GM18907 (cell line): ENCODE measurements around the gene SP140.
"Not testable (repeated sequence)": the region's sequence is repeated elsewhere in the genome, so short reads cannot be mapped to it uniquely, and the experiment has no call there.

Experiments used
- ATAC-seq: cut with Tn5 transposase; IDR thresholded peaks from one replicate; pipeline ENCODE4 v1.9.1; 2021; ENCODE audit warnings: mild to moderate bottlenecking, moderate library complexity; ENCODE audit not compliant: unreplicated experiment

SP140 gene

GRCh38 chr2:230225486-230225885 lies at the start of gene SP140:
Gene SP140, plus strand, starts transcription at chr2:230225736. Its CDS starts 109 bp downstream, at chr2:230225845.
- ATAC-seq = peak; percentile 77

- no peak for ATAC-seq
Observed at GRCh38 chr2:230176996-230177395, 48.5 kb upstream of the SP140 start.

DNA sequence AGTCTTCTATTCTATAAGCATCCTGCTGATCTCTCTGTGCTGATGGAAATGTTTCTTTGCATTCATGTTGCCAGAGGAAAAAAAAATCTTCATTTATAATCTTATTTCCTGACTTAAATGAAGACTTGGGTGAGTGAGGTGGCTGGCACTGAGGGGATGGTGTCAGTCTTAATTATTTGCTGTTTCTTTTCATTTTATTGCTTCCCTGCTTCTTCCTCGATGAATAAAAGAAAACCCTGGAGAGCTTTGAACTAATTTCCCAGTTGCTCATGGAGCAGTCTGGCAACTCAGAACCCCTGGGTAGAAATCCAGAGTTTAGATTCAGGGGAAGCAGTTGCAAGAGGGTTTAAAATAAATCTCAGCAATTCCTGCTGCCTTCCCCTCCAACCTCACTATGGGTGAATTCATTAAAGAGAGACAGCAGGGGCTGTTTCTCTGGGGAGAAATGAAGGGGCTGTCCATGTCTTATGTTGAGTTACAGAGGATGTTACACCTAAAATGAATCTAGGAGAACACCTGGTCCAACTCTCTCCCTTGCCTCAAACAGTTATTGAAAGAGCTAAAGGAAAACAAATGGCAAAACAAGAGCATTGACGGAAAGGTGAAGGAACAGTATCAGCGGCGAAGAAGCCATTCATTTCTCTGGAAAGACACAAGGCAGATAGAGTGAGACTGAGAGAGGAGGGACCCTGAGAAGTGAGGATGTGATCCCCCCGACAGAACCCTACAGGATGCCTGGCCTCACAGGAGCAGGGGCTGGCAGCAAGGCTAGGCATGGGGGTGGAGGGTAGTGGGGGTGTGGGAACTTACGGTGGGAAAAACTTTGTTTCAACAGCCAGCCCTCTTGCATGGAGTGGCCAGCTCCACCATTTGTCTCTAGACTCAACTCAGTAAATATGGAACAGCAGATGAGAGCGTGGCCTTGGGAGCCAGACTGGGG lies 46.7 kb upstream of the SP140 start:
- ATAC-seq = no peak

- no peak for ATAC-seq
Observed at GRCh38 chr2:230179907-230180306, 45.6 kb upstream of the SP140 start.

GRCh38 chr2:230181195-230181594 lies 44.3 kb upstream of the SP140 start:
- no peak for ATAC-seq

DNA sequence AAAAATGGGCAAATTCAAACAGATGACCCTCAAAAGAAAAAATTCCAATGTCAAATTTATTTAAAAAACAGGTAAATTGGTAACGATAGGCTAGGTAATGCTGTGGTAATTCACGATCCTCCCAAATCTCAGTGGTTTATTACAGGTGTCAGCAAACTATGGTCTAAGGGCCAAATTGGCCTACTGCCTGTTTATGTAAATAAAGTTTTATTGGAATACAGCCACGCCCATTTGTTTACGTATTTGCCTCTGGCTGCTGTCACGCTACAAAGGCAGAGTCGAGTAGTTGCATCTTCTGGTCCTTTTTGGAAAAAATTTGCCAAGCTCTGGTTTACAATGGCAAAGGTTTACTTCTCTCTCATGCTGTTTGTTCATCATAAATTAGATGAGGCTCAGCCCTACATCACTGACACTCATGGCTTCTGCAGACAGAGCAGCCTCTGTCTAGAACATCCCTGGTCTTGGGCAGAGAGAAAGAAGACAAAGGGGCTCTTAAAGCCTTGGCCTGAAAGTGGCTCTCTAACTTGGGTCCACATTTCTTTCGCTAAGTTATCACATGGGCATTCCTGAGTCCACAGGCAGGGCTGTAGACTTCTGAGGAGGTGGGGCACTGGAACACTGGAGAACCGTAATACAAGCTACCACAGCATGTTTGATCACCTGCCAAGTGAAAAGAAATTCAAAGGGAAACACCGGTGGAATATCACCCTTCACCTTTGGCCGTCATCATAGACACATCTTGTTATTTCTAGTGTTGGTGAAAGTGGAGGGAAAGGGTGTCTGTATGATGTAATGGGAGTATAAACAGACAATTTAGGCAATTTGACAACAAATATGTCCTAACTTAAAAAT lies 40.6 kb upstream of the SP140 start:
- ATAC-seq = no peak

DNA sequence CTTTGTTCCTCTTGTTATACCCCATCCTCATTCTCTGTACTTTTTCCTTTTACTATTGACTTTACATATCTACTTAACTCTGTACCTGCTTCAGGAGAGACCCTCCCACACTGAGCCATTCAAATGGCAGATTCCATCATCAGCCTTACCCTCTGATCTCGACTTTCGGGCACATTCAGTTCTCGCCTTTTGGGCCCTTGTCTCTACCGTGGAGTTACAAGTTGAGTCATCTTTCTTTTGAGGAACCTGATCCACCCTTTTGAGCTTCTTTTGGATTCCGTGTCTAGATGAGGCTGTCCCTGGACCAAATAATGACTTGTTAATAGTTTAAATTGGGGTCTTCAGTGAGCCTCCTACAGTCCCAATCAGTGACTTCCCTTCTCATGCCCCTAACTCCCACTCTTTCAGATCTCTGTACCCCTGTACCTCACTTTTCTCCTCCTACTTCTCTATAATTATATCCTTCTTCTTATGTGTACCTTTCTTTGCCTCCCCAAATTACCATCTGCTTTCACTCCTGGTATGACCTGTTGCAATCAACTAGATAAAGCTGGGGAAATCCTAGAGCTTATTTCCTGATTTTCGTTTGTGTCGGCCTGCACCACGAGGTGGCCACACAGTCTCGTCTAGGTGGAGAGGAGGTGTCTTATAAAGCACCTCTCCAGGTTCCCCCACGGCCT lies 23.0 kb upstream of the SP140 start:
- ATAC-seq = peak; percentile 54

DNA sequence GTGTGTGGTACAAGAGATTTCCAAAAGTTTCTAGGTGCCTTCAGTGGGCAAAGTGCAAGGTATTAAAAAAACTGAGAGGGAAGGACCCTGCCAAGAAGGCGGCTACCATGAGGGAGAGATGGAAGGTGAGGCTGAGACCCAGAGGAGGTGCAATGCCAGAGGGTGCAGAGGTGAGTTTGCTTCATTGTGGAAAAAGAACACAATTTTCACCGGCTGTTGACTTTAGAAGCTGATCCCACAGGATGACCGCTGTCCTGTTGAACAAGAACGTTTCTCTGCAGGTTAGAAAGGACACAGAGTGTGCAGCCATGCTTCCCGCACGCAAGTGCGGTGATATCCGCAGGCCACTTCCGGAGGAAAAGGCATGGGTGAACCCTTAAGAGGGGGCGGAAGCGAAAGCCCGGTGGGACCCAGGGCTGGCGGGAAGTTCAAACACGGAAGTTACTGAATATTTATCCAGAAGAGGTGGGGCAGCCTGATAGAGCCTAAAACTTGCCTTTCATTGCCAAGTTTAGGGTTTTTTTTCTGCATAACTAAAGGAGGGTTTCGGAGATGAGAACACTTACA lies 22.3 kb upstream of the SP140 start:
- peak; percentile 61 for ATAC-seq

- peak; percentile 64 for ATAC-seq
Observed at GRCh38 chr2:230205034-230205433, 20.5 kb upstream of the SP140 start.

DNA sequence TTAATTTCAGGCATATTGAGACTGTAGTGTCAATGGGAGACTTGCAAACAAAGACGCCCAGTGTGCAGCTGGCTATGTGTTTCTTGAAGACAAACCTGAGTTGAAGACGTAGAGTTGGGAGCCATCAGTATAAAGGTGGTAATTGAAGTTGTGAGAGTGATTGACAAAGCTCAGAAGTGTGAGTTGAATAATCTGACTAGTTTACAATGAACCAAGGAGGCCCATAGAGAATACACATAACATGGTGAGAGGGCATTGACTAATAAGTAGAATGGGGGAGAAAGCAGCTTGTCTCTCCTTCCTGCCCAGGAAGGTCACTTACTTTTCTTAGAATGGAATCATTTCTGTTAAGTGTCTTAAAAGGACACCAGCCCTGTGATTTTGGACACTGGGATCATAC lies 19.8 kb upstream of the SP140 start:
- ATAC-seq = no peak

DNA sequence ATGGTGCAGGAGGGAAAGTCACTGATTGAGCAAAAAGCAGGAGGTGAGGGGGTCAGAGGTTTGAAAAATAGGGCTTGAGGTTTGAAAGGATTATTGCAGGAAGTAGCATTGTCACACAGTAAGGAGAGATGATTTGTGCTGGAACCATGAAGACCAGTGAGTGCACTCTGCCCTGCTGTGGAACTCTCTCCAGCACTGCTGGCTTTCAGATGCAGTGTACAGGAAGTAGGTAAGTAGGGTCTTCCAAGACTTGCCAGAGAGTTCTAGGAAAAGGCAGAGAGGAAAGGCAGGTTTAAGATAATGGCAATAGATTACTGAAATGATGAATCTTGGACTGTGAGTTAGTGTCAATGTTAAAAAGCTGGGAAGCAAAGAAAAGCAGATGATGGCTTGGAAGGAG lies 17.0 kb upstream of the SP140 start:
- no peak for ATAC-seq

DNA sequence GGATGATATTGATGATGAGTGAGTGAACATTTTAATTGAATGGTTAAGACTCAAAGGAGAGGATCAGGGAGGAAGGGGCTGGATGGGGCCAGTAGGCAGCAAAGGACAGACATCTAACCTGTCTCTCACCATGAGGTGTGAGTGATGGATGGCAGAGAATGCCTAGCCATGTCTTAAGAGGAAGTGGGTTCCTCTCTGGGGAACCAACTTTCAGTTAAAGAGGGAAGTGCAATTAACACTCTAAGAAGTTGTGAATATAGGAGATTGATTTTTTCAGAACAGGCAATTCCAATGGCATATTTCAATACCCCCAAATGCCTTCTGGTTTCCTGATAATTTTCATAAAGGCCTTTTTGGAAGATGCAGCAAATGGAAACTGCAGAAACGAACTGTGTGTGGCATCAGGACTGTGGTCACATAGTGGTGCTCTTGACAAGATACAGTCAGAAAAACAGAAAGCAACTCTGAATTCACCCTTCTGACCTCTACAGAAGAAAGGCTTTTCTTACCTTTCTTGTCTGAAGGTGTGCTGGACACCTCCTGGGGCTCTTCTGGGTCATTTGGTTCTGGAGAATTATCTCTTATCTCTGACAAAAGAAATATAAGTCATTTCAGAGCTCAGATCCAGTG lies 16.0 kb upstream of the SP140 start:
- peak; percentile 45 for ATAC-seq

DNA sequence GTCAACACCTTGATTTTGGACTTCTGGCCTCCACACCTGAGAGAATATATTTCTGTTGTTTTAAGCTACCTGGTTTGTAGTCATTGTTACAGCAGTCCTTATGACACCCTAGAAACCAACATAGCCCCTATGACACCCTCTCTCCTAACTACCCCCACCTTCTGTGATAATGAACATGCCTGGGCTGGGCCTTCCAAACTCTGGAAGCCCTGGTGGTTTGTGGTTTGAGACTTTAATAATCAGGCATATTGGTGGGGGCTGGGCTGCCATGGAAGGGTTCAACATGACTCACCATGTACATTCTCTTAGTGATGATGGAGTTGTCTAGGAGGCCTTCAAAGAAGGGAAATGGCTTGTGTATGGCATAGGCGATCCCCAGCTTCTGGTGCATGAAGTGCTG lies 9.0 kb upstream of the SP140 start:
- no peak for ATAC-seq

GRCh38 chr2:230217424-230217823 lies 8.1 kb upstream of the SP140 start:
- no peak for ATAC-seq

GRCh38 chr2:230218421-230218820 lies 7.1 kb upstream of the SP140 start:
- ATAC-seq = no peak

DNA sequence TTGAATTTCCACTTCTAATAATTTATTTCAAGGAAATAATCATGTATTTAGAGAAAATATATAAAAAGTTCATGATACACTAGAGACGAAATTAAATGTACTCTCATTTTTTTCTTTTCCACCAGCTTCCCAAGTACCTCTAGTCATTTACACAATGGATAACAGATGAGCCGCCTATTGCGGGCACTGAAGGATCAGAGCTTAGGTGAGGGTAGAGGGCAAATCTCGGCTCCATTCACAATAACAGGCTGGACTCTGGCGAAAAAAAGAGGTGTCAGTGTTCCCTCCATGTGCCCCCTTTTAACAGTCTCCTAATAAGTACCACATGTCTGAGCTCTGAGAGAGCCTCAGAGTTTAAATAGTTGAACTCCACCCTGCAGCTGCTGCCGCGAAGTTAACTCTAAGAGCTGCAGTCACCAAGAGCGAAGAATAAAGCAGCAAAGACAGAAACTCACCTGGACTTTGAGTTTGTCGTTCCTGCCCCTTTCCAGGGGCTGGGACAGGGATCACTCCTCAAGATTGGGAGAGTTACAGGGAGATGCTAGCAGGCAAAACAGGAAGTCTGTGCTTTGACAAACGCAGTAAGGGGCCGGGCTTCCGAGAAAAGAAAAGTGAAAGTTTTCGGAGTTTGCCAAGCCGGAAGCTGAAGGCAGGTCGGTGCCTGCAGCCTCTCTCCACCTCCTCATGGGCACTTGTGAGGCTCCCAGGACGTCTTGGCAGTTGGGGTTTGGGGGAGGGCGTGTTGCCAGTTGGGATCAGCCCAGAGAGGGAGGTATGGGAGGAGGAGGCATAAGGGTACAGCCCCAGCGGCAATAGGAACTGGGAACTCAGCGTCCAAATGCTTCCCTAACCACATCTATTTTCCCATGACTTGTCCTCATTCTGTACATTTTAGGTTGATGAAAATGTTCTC lies 5.9 kb upstream of the SP140 start, which contains the start of gene SP110:
SP110 (minus strand) TSS at position 566 of the 913 bp plus-strand sequence. CDS start 3,057 bp downstream, outside the sequence.
- ATAC-seq = peak; percentile 83

- no peak for ATAC-seq
Observed at GRCh38 chr2:230220347-230220969, 5.1 kb upstream of the SP140 start.

DNA sequence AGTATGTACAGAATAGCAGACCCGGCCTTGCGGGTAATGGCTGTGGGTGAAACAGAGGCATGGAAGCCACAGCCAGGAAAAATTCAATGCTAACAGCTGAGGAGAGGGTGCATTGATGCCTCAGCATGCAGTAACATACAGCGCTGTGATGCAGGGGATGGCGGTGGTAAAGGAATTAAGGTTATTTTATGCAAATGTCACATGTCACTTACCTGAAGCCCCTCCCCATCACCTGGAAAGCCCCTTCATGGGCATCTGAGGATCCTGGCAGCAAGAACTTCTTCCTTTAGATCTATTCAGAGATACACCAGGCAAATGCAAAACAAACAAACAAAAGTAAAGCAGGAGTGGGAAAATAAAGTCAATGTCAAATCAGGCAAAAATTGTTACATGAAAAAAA lies 4.0 kb upstream of the SP140 start:
- ATAC-seq = no peak

GRCh38 chr2:230222829-230223228 lies 2.7 kb upstream of the SP140 start:
- ATAC-seq = not testable (repeated sequence)
